ENCODE results near the gene KCNN1.
"Not testable (repeated sequence)": the region's sequence is repeated elsewhere in the genome, so short reads cannot be mapped to it uniquely, and the experiment has no call there.

KCNN1 gene

DNA sequence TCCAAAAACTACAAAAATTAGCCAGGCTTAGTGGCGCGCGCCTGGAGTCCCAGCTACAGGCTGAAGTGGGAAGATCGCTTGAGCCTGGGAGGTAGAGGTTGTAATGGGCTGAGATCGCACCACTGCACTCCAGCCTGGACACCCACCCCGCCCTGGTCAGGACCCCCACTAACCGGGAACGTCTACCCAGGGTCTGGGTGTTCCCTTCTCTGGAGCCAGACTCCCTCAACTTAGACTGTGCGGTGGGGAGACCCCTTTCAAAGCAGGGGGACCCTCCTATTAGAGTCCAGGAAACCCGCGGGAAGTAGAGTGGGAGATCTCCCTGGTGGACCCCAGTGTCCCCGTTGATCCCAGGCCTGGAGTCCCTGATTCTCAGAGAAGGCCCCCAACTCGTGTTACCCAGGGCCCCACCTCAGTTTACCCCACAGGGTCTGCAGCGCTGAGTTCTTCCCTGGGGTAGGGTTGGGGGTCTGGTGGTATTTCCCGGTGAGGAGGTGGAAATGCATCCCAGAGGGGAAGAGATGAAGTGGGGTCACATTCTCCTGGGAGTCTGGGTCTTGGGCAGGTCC lies 35.0 kb downstream of the KCNN1 start:
- no peak for TF ChIP-seq ZNF70 (CRISPR knock-in tag; IDR thresholded peaks at IDR 0.05)
- no peak for TF ChIP-seq ZC3H10 (CRISPR knock-in tag; IDR thresholded peaks at IDR 0.05)
- TF ChIP-seq GLIS3 (CRISPR knock-in tag; IDR thresholded peaks at IDR 0.05): no peak
- TF ChIP-seq RARB (CRISPR knock-in tag; IDR thresholded peaks at IDR 0.05): no peak
- TF ChIP-seq, protein P1, sequence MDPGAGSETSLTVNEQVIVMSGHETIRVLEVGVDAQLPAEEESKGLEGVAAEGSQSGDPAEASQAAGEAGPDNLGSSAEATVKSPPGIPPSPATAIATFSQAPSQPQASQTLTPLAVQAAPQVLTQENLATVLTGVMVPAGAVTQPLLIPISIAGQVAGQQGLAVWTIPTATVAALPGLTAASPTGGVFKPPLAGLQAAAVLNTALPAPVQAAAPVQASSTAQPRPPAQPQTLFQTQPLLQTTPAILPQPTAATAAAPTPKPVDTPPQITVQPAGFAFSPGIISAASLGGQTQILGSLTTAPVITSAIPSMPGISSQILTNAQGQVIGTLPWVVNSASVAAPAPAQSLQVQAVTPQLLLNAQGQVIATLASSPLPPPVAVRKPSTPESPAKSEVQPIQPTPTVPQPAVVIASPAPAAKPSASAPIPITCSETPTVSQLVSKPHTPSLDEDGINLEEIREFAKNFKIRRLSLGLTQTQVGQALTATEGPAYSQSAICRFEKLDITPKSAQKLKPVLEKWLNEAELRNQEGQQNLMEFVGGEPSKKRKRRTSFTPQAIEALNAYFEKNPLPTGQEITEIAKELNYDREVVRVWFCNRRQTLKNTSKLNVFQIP (CRISPR knock-in tag; IDR thresholded peaks at IDR 0.05; ENCODE audit: borderline replicate concordance, low read depth): no peak
- no peak for TF ChIP-seq OSR1 (CRISPR knock-in tag; IDR thresholded peaks at IDR 0.05)
- no peak for TF ChIP-seq ARNTL (CRISPR knock-in tag; IDR thresholded peaks at IDR 0.05; ENCODE audit: borderline replicate concordance, low read depth)
- TF ChIP-seq CSDC2 (CRISPR knock-in tag; IDR thresholded peaks at IDR 0.05): no peak
- TF ChIP-seq, protein P2, sequence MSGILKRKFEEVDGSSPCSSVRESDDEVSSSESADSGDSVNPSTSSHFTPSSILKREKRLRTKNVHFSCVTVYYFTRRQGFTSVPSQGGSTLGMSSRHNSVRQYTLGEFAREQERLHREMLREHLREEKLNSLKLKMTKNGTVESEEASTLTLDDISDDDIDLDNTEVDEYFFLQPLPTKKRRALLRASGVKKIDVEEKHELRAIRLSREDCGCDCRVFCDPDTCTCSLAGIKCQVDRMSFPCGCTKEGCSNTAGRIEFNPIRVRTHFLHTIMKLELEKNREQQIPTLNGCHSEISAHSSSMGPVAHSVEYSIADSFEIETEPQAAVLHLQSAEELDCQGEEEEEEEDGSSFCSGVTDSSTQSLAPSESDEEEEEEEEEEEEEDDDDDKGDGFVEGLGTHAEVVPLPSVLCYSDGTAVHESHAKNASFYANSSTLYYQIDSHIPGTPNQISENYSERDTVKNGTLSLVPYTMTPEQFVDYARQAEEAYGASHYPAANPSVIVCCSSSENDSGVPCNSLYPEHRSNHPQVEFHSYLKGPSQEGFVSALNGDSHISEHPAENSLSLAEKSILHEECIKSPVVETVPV (CRISPR knock-in tag; IDR thresholded peaks at IDR 0.05): no peak
- no peak for TF ChIP-seq ZFP30 (CRISPR knock-in tag; IDR thresholded peaks at IDR 0.05)
- no peak for TF ChIP-seq ZFP3 (CRISPR knock-in tag; IDR thresholded peaks at IDR 0.05)
- no peak for TF ChIP-seq PPARA (CRISPR knock-in tag; IDR thresholded peaks at IDR 0.05; ENCODE audit: borderline replicate concordance)
- ATAC-seq: no peak

GRCh38 chr19:18002347-18002850 lies 35.5 kb downstream of the KCNN1 start:
- TF ChIP-seq RARB (CRISPR knock-in tag; IDR thresholded peaks at IDR 0.05) (no peak), GLIS3 (CRISPR knock-in tag; IDR thresholded peaks at IDR 0.05) (no peak), ZNF565 (CRISPR knock-in tag; conservative IDR thresholded peaks at IDR 0.05; ENCODE audit: low read depth) (no peak), BACH2 (CRISPR knock-in tag; IDR thresholded peaks at IDR 0.05; ENCODE audit: borderline replicate concordance) (no peak), TCF4 (CRISPR knock-in tag; IDR thresholded peaks at IDR 0.05; ENCODE audit: borderline replicate concordance) (no peak), PPARA (CRISPR knock-in tag; IDR thresholded peaks at IDR 0.05; ENCODE audit: borderline replicate concordance) (no peak), OSR1 (CRISPR knock-in tag; IDR thresholded peaks at IDR 0.05) (no peak), ARNTL (CRISPR knock-in tag; IDR thresholded peaks at IDR 0.05; ENCODE audit: borderline replicate concordance, low read depth) (no peak), CSDC2 (CRISPR knock-in tag; IDR thresholded peaks at IDR 0.05) (no peak), ZNF8 (CRISPR knock-in tag; IDR thresholded peaks at IDR 0.05) (no peak), ESRRG (CRISPR knock-in tag; IDR thresholded peaks at IDR 0.05) (no peak), ZC3H10 (CRISPR knock-in tag; IDR thresholded peaks at IDR 0.05) (no peak), ZNF70 (CRISPR knock-in tag; IDR thresholded peaks at IDR 0.05) (no peak), PATZ1 (CRISPR knock-in tag; IDR thresholded peaks at IDR 0.05; ENCODE audit: borderline replicate concordance) (no peak), ZFP3 (CRISPR knock-in tag; IDR thresholded peaks at IDR 0.05) (no peak), ZFP30 (CRISPR knock-in tag; IDR thresholded peaks at IDR 0.05) (no peak)
- TF ChIP-seq, protein P2 (CRISPR knock-in tag; IDR thresholded peaks at IDR 0.05): no peak
- TF ChIP-seq, protein P1 (CRISPR knock-in tag; IDR thresholded peaks at IDR 0.05; ENCODE audit: borderline replicate concordance, low read depth): no peak
- no peak for ATAC-seq

DNA sequence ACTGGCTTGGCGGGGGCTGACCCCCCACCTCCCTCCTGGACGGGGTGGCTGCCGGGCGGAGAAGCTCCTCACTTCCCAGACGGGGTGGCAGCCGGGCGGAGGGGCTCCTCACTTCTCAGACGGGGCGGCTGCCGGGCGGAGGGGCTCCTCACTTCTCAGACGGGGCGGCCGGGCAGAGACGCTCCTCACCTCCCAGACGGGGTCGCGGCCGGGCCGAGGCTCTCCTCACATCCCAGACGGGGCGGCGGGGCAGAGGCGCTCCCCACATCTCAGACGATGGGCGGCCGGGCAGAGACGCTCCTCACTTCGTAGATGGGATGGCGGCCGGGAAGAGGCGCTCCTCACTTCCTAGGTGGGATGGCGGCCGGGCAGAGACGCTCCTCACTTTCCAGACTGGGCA lies 38.8 kb downstream of the KCNN1 start:
- not testable (repeated sequence) for ATAC-seq

Measured in SK-N-SH treated with all-trans-retinoic acid at 6 μM for 48 hours (cell line).